Large intestine (tissue), 3 donors: ENCODE data around the gene TMEM201. TPM values are rescaled to one million over a fixed set of nuclear protein-coding genes. Genes with fewer than 3 reads are reported as not detected.
A peak's percentile ranks its signal among the peaks of the same experiment; 100 is the strongest.
"Not testable (repeated sequence)": the region's sequence is repeated elsewhere in the genome, so short reads cannot be mapped to it uniquely, and the experiment has no call there.

ENCODE experiments used
- DNase-seq, 2 donors: peaks; one replicate each; pipeline versions ENCODE4 v3.0.0 to v3.0.0-alpha.2; 2013
- H3K27ac ChIP-seq: one replicate; pipeline ENCODE4 v1.5.1; 2013; ENCODE audit warnings: low read length
- H3K27me3 ChIP-seq: 2 replicates; pipeline ENCODE4 v1.6.1; 2013; ENCODE audit warnings: low read length; ENCODE audit not compliant: control insufficient read depth, insufficient read depth
- H3K36me3 ChIP-seq: 2 replicates; pipeline ENCODE4 v1.6.1; 2013; ENCODE audit warnings: low read length; ENCODE audit not compliant: control insufficient read depth, insufficient read depth
- H3K4me1 ChIP-seq: one replicate; pipeline ENCODE4 v1.6.1; 2013; ENCODE audit warnings: low read length; ENCODE audit not compliant: control insufficient read depth, insufficient read depth
- H3K4me3 ChIP-seq: one replicate; pipeline ENCODE4 v1.5.1; 2013; ENCODE audit warnings: low read length
- H3K9me3 ChIP-seq: one replicate; pipeline ENCODE4 v1.6.1; 2013; ENCODE audit warnings: mild to moderate bottlenecking, low read depth, low read length, moderate library complexity; ENCODE audit not compliant: control insufficient read depth
- whole genome bisulfite sequencing: methylation state at CpG from one replicate; pipeline ENCODE4 v1.1.5; 2013; ENCODE audit warnings: low lambda C conversion rate; ENCODE audit not compliant: insufficient coverage; 5-methylcytosine and 5-hydroxymethylcytosine counted together
- polyA plus RNA-seq: library from polyadenylated mRNA; unstranded; fragments of 120-200 nt; gene quantifications from one replicate; pipeline ENCODE4 v1.2.1, GENCODE V29; 2013

The TMEM201 gene
- polyA plus RNA-seq, 1 donor: 10.5 TPM

- no peaks in the 10 kb centered on the region for H3K9me3 ChIP-seq
- no peak for DNase-seq
- no peaks in the 10 kb centered on the region for H3K36me3 ChIP-seq
- H3K4me1 ChIP-seq: no peaks in the 10 kb centered on the region
- H3K4me3 ChIP-seq: no peak overlapping the region
- no peak overlapping the region for H3K27ac ChIP-seq
- peaks cover 4% of the 10 kb centered on the region for H3K27me3 ChIP-seq
Measured at GRCh38 chr1:9621032-9621431, 32.3 kb downstream of the TMEM201 start.

DNA sequence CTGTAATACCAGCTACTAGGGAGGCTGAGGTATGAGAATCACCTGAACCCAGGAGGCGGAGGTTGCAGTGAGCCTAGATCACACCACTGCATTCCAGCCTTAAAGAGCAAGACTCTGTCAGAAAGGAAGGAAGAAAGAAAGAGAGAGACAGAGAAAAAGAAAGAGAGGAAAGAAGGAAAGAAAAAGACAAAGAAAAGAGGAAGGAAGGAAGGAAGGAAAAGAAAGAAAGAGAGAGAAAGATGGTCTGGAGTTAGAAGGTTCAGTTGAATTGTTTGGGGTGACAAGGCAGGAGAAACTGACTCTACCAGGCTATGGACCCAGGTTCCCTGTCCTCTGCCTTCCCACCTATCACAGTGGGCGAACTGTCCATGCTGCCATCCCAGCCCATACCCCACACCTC is 35.4 kb downstream of the TMEM201 start:
- no peak overlapping the region for H3K4me3 ChIP-seq
- DNase-seq: no peak
- no peaks in the 10 kb centered on the region for H3K9me3 ChIP-seq
- no peaks in the 10 kb centered on the region for H3K4me1 ChIP-seq
- H3K27me3 ChIP-seq: peaks cover 18% of the 10 kb centered on the region
- 100% methylated on average over 1 of the region's 2 CpGs for WGBS
- H3K36me3 ChIP-seq: no peaks in the 10 kb centered on the region
- H3K27ac ChIP-seq: no peak overlapping the region

- DNase-seq, H3K9me3 ChIP-seq, H3K4me1 ChIP-seq, H3K36me3 ChIP-seq, H3K27ac ChIP-seq, H3K4me3 ChIP-seq: not testable (repeated sequence)
- WGBS: no CpG with 5 or more reads among the region's 3 CpGs
- H3K27me3 ChIP-seq: peaks cover 18% of the 10 kb centered on the region
Measured at GRCh38 chr1:9625030-9625429, 36.3 kb downstream of the TMEM201 start.

- no peak overlapping the region for H3K4me3 ChIP-seq
- no peak for DNase-seq
Measured at GRCh38 chr1:9626201-9626608, 37.5 kb downstream of the TMEM201 start.

DNA sequence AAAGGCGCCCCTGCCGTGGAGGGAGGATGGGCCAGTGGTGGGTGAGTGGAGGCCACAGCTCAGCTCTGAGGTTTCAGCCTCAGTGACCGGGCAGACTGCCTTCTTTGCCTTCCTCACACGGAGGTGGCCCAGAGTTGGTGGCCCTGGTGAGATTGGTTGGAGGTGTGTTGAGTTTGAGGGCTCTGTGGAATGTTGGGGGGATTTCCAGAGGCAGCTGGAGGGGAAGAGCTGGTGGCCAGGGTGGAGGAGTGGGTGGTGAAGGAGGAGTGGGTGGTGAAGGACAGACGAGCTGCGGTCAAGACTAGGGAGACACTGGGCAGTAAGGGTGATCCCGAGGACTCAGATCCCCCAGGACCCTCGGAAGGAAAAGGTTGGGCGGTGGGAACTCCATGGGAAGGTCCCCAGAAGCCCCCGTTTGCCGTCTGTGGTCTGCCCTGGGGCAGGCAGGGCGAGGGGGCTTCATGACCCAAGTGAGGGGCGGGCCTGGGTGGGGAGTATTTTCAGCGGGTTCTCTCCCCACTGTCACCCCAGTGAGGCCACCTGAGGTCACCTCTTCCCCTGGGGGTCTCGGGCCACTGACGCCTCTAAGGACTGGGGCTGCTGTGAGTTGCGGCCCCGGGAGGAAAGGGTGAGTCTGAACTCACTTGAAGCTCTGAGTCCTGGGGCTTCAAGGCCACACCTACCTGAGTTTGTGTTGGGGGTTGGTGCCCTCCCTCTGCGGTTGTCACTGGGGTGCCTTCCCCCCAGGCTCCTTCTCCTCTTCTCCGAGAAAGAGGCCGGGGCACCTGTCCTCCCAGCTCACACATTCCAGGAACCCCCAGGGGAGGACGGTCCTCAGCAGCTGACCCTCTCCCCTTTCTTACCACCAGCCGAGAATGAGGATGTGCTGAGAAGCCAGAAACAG is 40.1 kb downstream of the TMEM201 start:
- no peak overlapping the region for H3K27ac ChIP-seq

More at GRCh38 chr1:9626201-9626608, 37.5 kb downstream of the TMEM201 start:
- no peak overlapping the region for H3K27ac ChIP-seq
- H3K4me1 ChIP-seq: no peaks in the 10 kb centered on the region
- H3K27me3 ChIP-seq: peaks cover 18% of the 10 kb centered on the region
- no peaks in the 10 kb centered on the region for H3K9me3 ChIP-seq
- no peaks in the 10 kb centered on the region for H3K36me3 ChIP-seq
- WGBS: no CpG with 5 or more reads among the region's 9 CpGs

GRCh38 chr1:9629445-9630201 is 40.9 kb downstream of the TMEM201 start:
- no CpG with 5 or more reads among the region's 29 CpGs for WGBS
- peaks cover 18% of the 10 kb centered on the region for H3K27me3 ChIP-seq
- no peak overlapping the region for H3K4me3 ChIP-seq
- DNase-seq: peak in 1 of 2 donors; percentile 21
- H3K9me3 ChIP-seq: no peaks in the 10 kb centered on the region
- H3K36me3 ChIP-seq: no peaks in the 10 kb centered on the region
- no peak overlapping the region for H3K27ac ChIP-seq
- no peaks in the 10 kb centered on the region for H3K4me1 ChIP-seq

More for the DNA sequence above, 40.1 kb downstream of the TMEM201 start:
- Histone ChIP-seq H3K27me3 (peaks cover 18% of the 10 kb centered on the region), H3K4me3 (no peak overlapping the region), H3K4me1 (no peaks in the 10 kb centered on the region), H3K36me3 (no peaks in the 10 kb centered on the region), H3K9me3 (no peaks in the 10 kb centered on the region)
- WGBS: no CpG with 5 or more reads among the region's 23 CpGs
- DNase-seq: no peak

DNA sequence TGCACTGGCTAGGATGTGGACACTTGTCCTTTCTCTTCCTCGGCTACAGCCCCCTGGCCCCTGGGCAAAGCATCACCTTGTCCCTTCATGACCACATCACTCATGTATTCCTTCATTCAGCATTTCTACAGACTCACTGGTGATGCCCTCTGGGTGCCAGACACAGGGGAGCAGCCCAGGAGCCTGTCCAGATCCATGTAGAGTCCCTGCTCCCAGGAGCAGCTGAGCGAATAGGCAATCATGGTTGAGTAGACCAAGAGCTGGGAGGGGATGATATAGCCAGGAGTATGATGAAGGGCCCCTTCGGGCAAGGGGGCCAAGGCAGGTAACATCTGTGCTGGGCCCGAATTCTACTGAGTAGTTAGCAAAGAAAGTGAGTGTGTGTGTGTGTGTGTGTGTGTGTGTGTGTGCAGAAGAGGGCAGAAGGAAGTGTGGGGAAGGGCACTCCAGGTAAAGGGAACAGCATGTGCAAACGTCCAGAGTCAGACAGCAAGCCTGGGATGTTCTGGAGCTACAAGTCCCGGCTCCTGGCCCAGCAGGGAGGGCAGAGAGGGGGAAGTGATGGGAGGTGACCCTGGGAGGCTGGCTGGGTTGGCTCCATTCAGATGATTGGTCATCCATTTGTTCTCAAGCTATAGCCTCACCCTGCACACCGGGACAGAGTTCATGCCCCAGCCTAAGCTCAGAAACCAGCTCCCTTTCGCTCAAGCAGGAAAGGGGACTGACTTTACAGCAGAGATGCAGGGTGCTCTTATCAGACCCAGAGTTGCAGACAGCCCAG is 41.8 kb downstream of the TMEM201 start:
- peaks cover 18% of the 10 kb centered on the region for H3K27me3 ChIP-seq
- no peaks in the 10 kb centered on the region for H3K4me1 ChIP-seq
- WGBS: no CpG with 5 or more reads among the region's 8 CpGs
- no peak overlapping the region for H3K4me3 ChIP-seq
- no peak overlapping the region for H3K27ac ChIP-seq
- no peaks in the 10 kb centered on the region for H3K36me3 ChIP-seq
- no peak for DNase-seq
- H3K9me3 ChIP-seq: no peaks in the 10 kb centered on the region

GRCh38 chr1:9631613-9632012 is 42.9 kb downstream of the TMEM201 start:
- H3K9me3 ChIP-seq: no peaks in the 10 kb centered on the region
- WGBS: 60% methylated on average over 1 of the region's 3 CpGs
- H3K4me1 ChIP-seq: no peaks in the 10 kb centered on the region
- no peak for DNase-seq
- H3K36me3 ChIP-seq: no peaks in the 10 kb centered on the region
- H3K27me3 ChIP-seq: peaks cover 14% of the 10 kb centered on the region
- H3K27ac ChIP-seq: no peak overlapping the region
- no peak overlapping the region for H3K4me3 ChIP-seq

DNA sequence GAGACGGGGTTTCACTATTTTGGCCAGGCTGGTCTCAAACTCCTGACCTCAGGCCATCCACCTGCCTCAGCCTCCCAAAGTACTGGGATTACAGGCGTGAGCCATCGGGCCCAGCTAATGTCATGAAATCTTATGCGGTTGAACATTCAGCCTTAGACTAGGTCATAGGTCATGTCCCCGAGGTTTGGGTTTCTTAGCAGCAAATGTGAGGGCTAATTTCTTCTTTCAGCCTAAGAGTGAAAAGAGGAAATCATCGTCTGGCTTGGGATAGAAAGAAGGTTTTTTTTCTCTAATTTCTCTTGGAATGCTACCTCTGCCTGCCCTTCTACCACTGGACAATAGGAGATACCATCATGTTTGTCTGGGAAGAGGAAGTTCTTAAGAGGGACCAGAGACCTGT is 44.8 kb downstream of the TMEM201 start:
- no peaks in the 10 kb centered on the region for H3K36me3 ChIP-seq
- H3K27me3 ChIP-seq: peaks cover 8% of the 10 kb centered on the region
- H3K27ac ChIP-seq: no peak overlapping the region
- no peaks in the 10 kb centered on the region for H3K4me1 ChIP-seq
- WGBS: no CpG with 5 or more reads among the region's 6 CpGs
- no peak overlapping the region for H3K4me3 ChIP-seq
- H3K9me3 ChIP-seq: no peaks in the 10 kb centered on the region
- DNase-seq: no peak

DNA sequence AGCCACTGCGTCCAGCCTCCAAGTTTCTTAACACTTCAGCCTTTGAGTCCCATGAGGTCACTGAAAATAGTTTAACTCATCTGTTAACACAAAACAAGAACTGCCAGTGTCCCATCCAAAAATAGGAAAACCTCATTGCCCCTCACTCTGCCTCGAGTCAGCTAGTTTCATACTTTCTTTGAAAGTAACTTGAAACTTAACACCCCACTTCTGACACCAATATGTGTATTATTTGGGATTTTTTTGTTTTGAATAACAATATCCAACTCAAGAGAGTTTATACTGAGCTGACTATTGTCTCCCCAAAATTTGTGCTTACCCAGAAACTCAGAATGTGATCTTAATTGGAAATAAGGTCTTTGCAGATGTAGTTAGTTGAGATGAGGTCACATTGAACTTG is 45.9 kb downstream of the TMEM201 start:
- H3K27ac ChIP-seq: no peak overlapping the region
- no peak for DNase-seq
- 80% methylated on average over 1 of the region's 2 CpGs for WGBS
- H3K4me1 ChIP-seq: no peaks in the 10 kb centered on the region
- no peaks in the 10 kb centered on the region for H3K9me3 ChIP-seq
- peaks cover 3% of the 10 kb centered on the region for H3K27me3 ChIP-seq
- H3K4me3 ChIP-seq: no peak overlapping the region
- no peaks in the 10 kb centered on the region for H3K36me3 ChIP-seq
